ENCODE measurements around the gene WFIKKN2. TPM values are rescaled to one million over a fixed set of nuclear protein-coding genes. Genes with fewer than 3 reads are reported as not detected.

Gene WFIKKN2
- polyA plus RNA-seq, 1 of the 3 experiments (the other 2 are of a cell fraction), result not detected

DNA sequence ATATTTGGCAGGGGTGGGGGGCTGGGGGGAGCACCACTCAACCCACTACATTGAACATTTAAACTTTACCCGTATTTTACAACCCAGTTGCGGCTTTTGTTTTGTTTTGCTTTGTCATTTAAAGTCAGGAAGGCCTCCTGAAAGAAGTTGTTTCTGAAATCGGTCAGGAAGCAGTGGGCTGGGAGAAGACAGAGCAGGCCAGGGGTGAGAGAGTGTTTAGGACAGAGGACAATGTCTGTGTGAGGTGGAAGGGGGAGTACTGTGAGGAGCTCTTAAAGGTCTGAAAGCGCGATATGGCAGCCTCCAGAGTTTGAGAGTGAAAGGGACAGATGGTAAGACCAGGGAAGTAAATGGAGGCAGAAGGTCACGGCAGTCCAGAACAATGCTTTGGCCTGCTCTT is 6.1 kb upstream of the WFIKKN2 start:
- H4K20me1 ChIP-seq (ENCODE audit: insufficient read depth), result no peaks in the 10 kb centered on the region
- CTCF ChIA-PET, result interaction anchor here (0.8 to 8.1 kb wide), 7 partner anchors 11 to 203 kb away, joined by 3 to 100 read pairs (median 12); no protein-coding TSS in a partner anchor
- no peaks in the 10 kb centered on the region for H3K9me2 ChIP-seq
- DNase-seq, result no peak
- no peak overlapping the region for H2AFZ ChIP-seq (ENCODE audit: low read depth)
- no peaks in the 10 kb centered on the region for H3F3A ChIP-seq (replicated peaks; ENCODE audit: insufficient read depth)
- H3K36me3 ChIP-seq (replicated peaks in 1 of 2; ENCODE audit: control insufficient read depth in 1 of 2, insufficient read depth in 2 of 2, low read length in 1 of 2), result no peaks in the 10 kb centered on the region
- no peaks in the 10 kb centered on the region for H3K79me2 ChIP-seq (ENCODE audit: insufficient read depth)
- H3K4me1 ChIP-seq (ENCODE audit: control insufficient read depth in 1 of 2, insufficient read depth in 2 of 2, low read depth in 1 of 2, low read length in 1 of 2), result peaks cover 0 to 7% of the 10 kb centered on the region in 2 experiments; a peak in 1 of 4 replicates
- TF ChIP-seq TAF1 (IDR thresholded peaks at IDR 0.05; ENCODE audit: borderline replicate concordance, low read depth, low read length) (no peak), RAD21 (IDR thresholded peaks at IDR 0.05; ENCODE audit: low read length) (no peak), SMC3 (IDR thresholded peaks at IDR 0.05; ENCODE audit: low read depth, low read length) (no peak), EZH2phosphoT487 (IDR thresholded peaks at IDR 0.05; ENCODE audit: borderline replicate concordance, low read depth) (no peak), FOXJ3 (CRISPR knock-in tag; IDR thresholded peaks at IDR 0.05) (no peak), POLR2AphosphoS5 (IDR thresholded peaks at IDR 0.05; ENCODE audit: low read depth, low read length) (no peak), MXI1 (IDR thresholded peaks at IDR 0.05; ENCODE audit: low read depth, low read length) (no peak)
- TF ChIP-seq, protein P1, sequence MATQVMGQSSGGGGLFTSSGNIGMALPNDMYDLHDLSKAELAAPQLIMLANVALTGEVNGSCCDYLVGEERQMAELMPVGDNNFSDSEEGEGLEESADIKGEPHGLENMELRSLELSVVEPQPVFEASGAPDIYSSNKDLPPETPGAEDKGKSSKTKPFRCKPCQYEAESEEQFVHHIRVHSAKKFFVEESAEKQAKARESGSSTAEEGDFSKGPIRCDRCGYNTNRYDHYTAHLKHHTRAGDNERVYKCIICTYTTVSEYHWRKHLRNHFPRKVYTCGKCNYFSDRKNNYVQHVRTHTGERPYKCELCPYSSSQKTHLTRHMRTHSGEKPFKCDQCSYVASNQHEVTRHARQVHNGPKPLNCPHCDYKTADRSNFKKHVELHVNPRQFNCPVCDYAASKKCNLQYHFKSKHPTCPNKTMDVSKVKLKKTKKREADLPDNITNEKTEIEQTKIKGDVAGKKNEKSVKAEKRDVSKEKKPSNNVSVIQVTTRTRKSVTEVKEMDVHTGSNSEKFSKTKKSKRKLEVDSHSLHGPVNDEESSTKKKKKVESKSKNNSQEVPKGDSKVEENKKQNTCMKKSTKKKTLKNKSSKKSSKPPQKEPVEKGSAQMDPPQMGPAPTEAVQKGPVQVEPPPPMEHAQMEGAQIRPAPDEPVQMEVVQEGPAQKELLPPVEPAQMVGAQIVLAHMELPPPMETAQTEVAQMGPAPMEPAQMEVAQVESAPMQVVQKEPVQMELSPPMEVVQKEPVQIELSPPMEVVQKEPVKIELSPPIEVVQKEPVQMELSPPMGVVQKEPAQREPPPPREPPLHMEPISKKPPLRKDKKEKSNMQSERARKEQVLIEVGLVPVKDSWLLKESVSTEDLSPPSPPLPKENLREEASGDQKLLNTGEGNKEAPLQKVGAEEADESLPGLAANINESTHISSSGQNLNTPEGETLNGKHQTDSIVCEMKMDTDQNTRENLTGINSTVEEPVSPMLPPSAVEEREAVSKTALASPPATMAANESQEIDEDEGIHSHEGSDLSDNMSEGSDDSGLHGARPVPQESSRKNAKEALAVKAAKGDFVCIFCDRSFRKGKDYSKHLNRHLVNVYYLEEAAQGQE (IDR thresholded peaks at IDR 0.05; ENCODE audit: low read depth, low read length), result no peak
- TF ChIP-seq, protein P2, sequence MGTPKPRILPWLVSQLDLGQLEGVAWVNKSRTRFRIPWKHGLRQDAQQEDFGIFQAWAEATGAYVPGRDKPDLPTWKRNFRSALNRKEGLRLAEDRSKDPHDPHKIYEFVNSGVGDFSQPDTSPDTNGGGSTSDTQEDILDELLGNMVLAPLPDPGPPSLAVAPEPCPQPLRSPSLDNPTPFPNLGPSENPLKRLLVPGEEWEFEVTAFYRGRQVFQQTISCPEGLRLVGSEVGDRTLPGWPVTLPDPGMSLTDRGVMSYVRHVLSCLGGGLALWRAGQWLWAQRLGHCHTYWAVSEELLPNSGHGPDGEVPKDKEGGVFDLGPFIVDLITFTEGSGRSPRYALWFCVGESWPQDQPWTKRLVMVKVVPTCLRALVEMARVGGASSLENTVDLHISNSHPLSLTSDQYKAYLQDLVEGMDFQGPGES (IDR thresholded peaks at IDR 0.05; ENCODE audit: low read depth, low read length), result no peak
- no peak overlapping the region for H3K4me2 ChIP-seq
- no peak overlapping the region for H3K4me3 ChIP-seq (ENCODE audit: low read depth in 2 of 2, low read length in 1 of 2)
- no peak overlapping the region for H3K27ac ChIP-seq (ENCODE audit: low read depth in 2 of 2, low read length in 1 of 2)
- POLR2A ChIA-PET, result no interaction called here
- H3K9me3 ChIP-seq, result no peaks in the 10 kb centered on the region
- no peak overlapping the region for H3K9ac ChIP-seq
- peaks cover 12% of the 10 kb centered on the region; the same call in 1 of the 2 replicates for H3K27me3 ChIP-seq (ENCODE audit: insufficient read depth)
- WGBS (ENCODE audit: low lambda C conversion rate), result 91% methylated on average over 6 of the region's 6 CpGs

DNA sequence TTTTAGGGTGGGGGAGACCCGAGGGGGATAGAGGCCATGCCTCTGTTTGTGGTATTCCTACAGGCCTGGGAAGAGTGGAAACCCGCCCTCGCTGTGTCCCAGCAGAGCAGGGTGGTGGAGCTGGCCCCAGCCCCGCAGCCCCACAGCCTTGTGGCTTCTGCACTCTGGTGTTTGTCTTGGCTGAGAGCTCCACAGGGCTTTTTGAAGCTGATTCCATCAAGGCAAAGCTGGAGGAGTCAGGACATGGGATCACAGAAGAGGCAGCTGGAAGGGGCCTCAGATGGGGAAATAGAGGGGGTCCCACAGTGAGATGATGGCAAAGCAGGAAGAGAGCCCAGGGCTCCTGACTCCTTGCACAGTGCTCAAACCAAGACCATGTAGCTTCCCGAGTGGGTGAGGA is 5.0 kb upstream of the WFIKKN2 start:
- Histone ChIP-seq H3K9me3 (no peaks in the 10 kb centered on the region), H3K4me2 (no peak overlapping the region), H3K4me3 (ENCODE audit: low read depth in 2 of 2, low read length in 1 of 2) (no peak overlapping the region), H3K27me3 (ENCODE audit: insufficient read depth) (peaks cover 12% of the 10 kb centered on the region; the same call in 1 of the 2 replicates), H3K4me1 (ENCODE audit: control insufficient read depth in 1 of 2, insufficient read depth in 2 of 2, low read depth in 1 of 2, low read length in 1 of 2) (peaks cover 0 to 7% of the 10 kb centered on the region in 2 experiments; a peak in 1 of 4 replicates), H3K79me2 (ENCODE audit: insufficient read depth) (no peaks in the 10 kb centered on the region), H3F3A (replicated peaks; ENCODE audit: insufficient read depth) (no peaks in the 10 kb centered on the region), H3K36me3 (replicated peaks in 1 of 2; ENCODE audit: control insufficient read depth in 1 of 2, insufficient read depth in 2 of 2, low read length in 1 of 2) (no peaks in the 10 kb centered on the region), H2AFZ (ENCODE audit: low read depth) (no peak overlapping the region), H3K27ac (ENCODE audit: low read depth in 2 of 2, low read length in 1 of 2) (no peak overlapping the region), H3K9ac (no peak overlapping the region), H4K20me1 (ENCODE audit: insufficient read depth) (no peaks in the 10 kb centered on the region), H3K9me2 (no peaks in the 10 kb centered on the region)
- 68% methylated on average over 5 of the region's 5 CpGs for WGBS (ENCODE audit: low lambda C conversion rate)
- TF ChIP-seq, protein P3, sequence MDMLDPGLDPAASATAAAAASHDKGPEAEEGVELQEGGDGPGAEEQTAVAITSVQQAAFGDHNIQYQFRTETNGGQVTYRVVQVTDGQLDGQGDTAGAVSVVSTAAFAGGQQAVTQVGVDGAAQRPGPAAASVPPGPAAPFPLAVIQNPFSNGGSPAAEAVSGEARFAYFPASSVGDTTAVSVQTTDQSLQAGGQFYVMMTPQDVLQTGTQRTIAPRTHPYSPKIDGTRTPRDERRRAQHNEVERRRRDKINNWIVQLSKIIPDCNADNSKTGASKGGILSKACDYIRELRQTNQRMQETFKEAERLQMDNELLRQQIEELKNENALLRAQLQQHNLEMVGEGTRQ (IDR thresholded peaks at IDR 0.05; ENCODE audit: borderline replicate concordance, low read depth, low read length), result no peak
- TF ChIP-seq GABPA (IDR thresholded peaks at IDR 0.05; ENCODE audit: low read depth) (no peak), NFIC (IDR thresholded peaks at IDR 0.05; ENCODE audit: borderline replicate concordance) (no peak), MEF2A (IDR thresholded peaks at IDR 0.05; ENCODE audit: borderline replicate concordance, low read depth) (no peak), SIN3A (IDR thresholded peaks at IDR 0.05; ENCODE audit: borderline replicate concordance, low read depth, low read length) (no peak), GATA2 (CRISPR knock-in tag; IDR thresholded peaks at IDR 0.05) (no peak), MXI1 (IDR thresholded peaks at IDR 0.05; ENCODE audit: low read depth, low read length) (no peak)
- TF ChIP-seq, protein P4, sequence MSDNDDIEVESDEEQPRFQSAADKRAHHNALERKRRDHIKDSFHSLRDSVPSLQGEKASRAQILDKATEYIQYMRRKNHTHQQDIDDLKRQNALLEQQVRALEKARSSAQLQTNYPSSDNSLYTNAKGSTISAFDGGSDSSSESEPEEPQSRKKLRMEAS (IDR thresholded peaks at IDR 0.05; ENCODE audit: low read depth), result no peak
- TF ChIP-seq, protein P5, sequence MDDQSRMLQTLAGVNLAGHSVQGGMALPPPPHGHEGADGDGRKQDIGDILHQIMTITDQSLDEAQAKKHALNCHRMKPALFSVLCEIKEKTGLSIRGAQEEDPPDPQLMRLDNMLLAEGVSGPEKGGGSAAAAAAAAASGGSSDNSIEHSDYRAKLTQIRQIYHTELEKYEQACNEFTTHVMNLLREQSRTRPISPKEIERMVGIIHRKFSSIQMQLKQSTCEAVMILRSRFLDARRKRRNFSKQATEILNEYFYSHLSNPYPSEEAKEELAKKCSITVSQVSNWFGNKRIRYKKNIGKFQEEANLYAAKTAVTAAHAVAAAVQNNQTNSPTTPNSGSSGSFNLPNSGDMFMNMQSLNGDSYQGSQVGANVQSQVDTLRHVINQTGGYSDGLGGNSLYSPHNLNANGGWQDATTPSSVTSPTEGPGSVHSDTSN (IDR thresholded peaks at IDR 0.05), result no peak
- ChIA-PET CTCF (interaction anchor here (1.0 to 8.1 kb wide), 12 partner anchors 9 to 280 kb away, joined by 3 to 100 read pairs (median 5); no protein-coding TSS in a partner anchor), POLR2A (no interaction called here)
- no peak for DNase-seq
